ENCODE measurements around the gene BECN2. TPM values are rescaled to one million over a fixed set of nuclear protein-coding genes. Genes with fewer than 3 reads are reported as not detected.
A peak's percentile ranks its signal among the peaks of the same experiment; 100 is the strongest.
"Not testable (repeated sequence)": the region's sequence is repeated elsewhere in the genome, so short reads cannot be mapped to it uniquely, and the experiment has no call there.

Gene BECN2
- total RNA-seq, 2 experiments from 2014 or later: not detected

DNA sequence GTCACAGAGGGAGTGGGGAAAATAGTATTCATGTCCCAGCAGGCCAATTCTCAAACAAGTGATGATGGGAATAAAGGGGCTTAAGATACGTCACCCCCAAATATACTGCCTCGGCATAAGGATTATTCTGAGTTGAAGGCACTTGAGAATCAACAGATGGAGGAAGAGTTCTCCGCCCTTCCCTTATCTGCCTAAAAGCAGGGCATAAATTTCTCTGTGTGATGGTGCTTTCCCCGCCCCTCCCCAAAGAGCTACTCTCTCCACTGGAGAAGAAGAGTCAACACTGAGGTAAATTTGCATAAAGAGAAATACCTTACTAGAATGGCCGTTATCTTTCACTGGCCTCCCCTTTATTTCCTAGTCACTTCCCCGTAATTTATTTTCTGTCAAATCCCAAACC lies 18.7 kb downstream of the BECN2 start:
- intact Hi-C loops (cut with micrococcal nuclease): no loop called here
- Mint-ChIP-seq H3K4me3 (no peak overlapping the region), H3K9me3 (no peaks in the 10 kb centered on the region), H3K4me1 (ENCODE audit: low read depth) (no peaks in the 10 kb centered on the region), H3K36me3 (ENCODE audit: low read depth) (no peaks in the 10 kb centered on the region), H3K27ac (no peak overlapping the region), H3K27me3 (peaks cover 2% of the 10 kb centered on the region)
- DNase-seq (no peak), ATAC-seq (no peak)
- ChIA-PET CTCF (no interaction called here), POLR2A (interaction anchor here (0.6 kb wide), 1 partner anchor 245 kb away, joined by 3 read pairs; no protein-coding TSS in a partner anchor)
- TF ChIP-seq, protein P1, sequence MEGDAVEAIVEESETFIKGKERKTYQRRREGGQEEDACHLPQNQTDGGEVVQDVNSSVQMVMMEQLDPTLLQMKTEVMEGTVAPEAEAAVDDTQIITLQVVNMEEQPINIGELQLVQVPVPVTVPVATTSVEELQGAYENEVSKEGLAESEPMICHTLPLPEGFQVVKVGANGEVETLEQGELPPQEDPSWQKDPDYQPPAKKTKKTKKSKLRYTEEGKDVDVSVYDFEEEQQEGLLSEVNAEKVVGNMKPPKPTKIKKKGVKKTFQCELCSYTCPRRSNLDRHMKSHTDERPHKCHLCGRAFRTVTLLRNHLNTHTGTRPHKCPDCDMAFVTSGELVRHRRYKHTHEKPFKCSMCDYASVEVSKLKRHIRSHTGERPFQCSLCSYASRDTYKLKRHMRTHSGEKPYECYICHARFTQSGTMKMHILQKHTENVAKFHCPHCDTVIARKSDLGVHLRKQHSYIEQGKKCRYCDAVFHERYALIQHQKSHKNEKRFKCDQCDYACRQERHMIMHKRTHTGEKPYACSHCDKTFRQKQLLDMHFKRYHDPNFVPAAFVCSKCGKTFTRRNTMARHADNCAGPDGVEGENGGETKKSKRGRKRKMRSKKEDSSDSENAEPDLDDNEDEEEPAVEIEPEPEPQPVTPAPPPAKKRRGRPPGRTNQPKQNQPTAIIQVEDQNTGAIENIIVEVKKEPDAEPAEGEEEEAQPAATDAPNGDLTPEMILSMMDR (IDR thresholded peaks at IDR 0.05): no peak

DNA sequence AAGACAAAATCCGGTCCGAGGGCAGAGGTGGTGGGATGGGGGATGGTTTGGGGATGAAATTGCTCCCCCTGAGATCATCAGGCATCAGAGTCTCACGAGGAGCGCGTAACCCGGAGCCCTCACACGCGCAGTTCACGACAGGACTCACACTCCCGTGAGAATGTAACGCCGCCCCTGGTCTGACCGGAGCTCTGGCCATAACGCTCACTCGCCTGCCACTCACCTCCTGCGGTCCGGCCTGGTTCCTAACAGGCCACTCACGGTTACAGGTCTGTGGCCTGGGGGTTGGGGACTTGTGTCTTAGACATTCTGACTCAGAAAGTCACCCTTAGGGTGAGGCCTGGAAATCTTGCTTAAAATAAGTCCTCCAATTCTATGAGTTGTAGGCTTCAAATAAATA lies 21.5 kb downstream of the BECN2 start:
- H3K4me3 Mint-ChIP-seq: no peak overlapping the region
- ChIA-PET CTCF (no interaction called here), POLR2A (no interaction called here)
- intact Hi-C loops (cut with micrococcal nuclease): no loop called here
- H3K36me3 Mint-ChIP-seq (ENCODE audit: low read depth): no peaks in the 10 kb centered on the region
- no peaks in the 10 kb centered on the region for H3K9me3 Mint-ChIP-seq
- no peaks in the 10 kb centered on the region for H3K27me3 Mint-ChIP-seq
- ATAC-seq: no peak
- H3K4me1 Mint-ChIP-seq (ENCODE audit: low read depth): no peaks in the 10 kb centered on the region
- TF ChIP-seq, protein P1 (IDR thresholded peaks at IDR 0.05): no peak
- DNase-seq: no peak
- H3K27ac Mint-ChIP-seq: no peak overlapping the region

DNA sequence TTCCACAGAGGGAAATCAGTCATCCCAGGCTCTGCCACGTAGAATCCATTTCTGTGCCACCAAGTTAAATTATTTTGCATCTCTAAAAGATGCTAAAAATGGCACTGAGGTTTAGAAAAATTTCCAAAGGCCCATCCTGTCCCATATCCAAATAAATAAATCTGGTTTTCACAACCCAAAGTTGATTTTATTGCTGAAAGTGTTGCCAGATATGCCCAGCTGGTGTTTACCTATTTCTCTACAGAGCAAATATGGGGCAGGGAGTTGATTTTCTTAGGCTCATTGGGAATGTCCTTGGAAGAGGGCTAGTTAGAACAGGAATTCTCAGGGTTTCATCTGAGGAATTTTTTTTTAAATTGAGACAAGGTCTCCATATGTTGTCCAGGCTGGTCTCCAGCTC lies 22.4 kb downstream of the BECN2 start:
- ATAC-seq (no peak), DNase-seq (no peak)
- H3K4me3 Mint-ChIP-seq: no peak overlapping the region
- H3K9me3 Mint-ChIP-seq: no peaks in the 10 kb centered on the region
- H3K36me3 Mint-ChIP-seq (ENCODE audit: low read depth): no peaks in the 10 kb centered on the region
- TF ChIP-seq, protein P1 (IDR thresholded peaks at IDR 0.05): no peak
- no peak overlapping the region for H3K27ac Mint-ChIP-seq
- H3K4me1 Mint-ChIP-seq (ENCODE audit: low read depth): no peaks in the 10 kb centered on the region
- ChIA-PET POLR2A (no interaction called here), CTCF (interaction anchor here (1.2 kb wide), 1 partner anchor 19 kb away, joined by 3 read pairs; the partner anchor contains the start of gene MAP1LC3C)
- intact Hi-C loops (cut with micrococcal nuclease): no loop called here
- H3K27me3 Mint-ChIP-seq: no peaks in the 10 kb centered on the region

DNA sequence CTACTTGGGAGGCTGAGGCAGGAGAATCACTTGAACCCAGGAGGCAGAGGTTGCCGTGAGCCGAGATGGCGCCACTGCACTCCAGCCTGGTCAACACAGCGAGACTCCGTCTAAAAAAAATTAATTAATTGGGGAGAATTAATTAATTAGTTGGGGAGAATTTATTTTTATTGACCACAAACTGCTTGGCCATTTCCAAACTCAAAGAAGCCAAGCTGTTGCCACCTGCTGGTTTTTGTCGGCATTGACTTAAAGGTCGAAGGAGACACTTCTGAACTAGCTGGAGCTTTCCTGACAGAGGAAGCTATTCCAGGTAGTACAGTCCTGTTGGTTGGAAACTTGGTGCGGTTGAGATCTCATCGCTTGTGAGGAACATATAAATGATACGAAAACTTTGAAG lies 28.2 kb downstream of the BECN2 start:
- TF ChIP-seq, protein P1 (IDR thresholded peaks at IDR 0.05): no peak
- H3K27ac Mint-ChIP-seq: no peak overlapping the region
- no peaks in the 10 kb centered on the region for H3K36me3 Mint-ChIP-seq (ENCODE audit: low read depth)
- no peaks in the 10 kb centered on the region for H3K9me3 Mint-ChIP-seq
- intact Hi-C loops (cut with micrococcal nuclease): loop anchor here (2.0 kb wide), 1 partner anchor 89 kb away; no protein-coding TSS in a partner anchor
- DNase-seq (peak; percentile 34), ATAC-seq (no peak)
- H3K4me1 Mint-ChIP-seq (ENCODE audit: low read depth): no peaks in the 10 kb centered on the region
- no peak overlapping the region for H3K4me3 Mint-ChIP-seq
- H3K27me3 Mint-ChIP-seq: peaks cover 1% of the 10 kb centered on the region
- CTCF ChIA-PET: interaction anchor here (0.7 to 1.6 kb wide), 10 partner anchors 12 to 375 kb away, joined by 3 to 5 read pairs (median 3); partner anchors contain the start of gene MAP1LC3C
- POLR2A ChIA-PET: no interaction called here

- intact Hi-C loops (cut with micrococcal nuclease); DNase-seq; H3K27me3 Mint-ChIP-seq; CTCF ChIA-PET; H3K27ac Mint-ChIP-seq; POLR2A ChIA-PET; H3K4me1 Mint-ChIP-seq (ENCODE audit: low read depth); H3K9me3 Mint-ChIP-seq; H3K4me3 Mint-ChIP-seq; ATAC-seq; H3K36me3 Mint-ChIP-seq (ENCODE audit: low read depth): not testable (repeated sequence)
Measured at GRCh38 chr1:241988389-241988930, 30.9 kb downstream of the BECN2 start.

Data from activated CD8-positive, alpha-beta T cell treated with anti-CD3 and anti-CD28 coated beads for 36 hours (primary cell).